Panc1 (cell line): ENCODE results near the gene ITPA. TPM values are rescaled to one million over a fixed set of nuclear protein-coding genes. Genes with fewer than 3 reads are reported as not detected.

ENCODE experiments used
- ATAC-seq: fragments of 200-7000 bp; cut with Tn5 transposase; 2 replicates; pipeline ENCODE4 v1.9.1; 2020; ENCODE audit warnings: mild to moderate bottlenecking, moderate library complexity
- BruUV-seq: library from RNA; stranded (reverse); fragments of 400-500 nt; replicated peaks from 2 replicates; lab custom pipeline; 2021; lab: Mats Ljungman, UMichigan
- CTCF ChIA-PET: fragments of 300-600 bp; sonication (Branson Sonifier 250); formaldehyde crosslinking; loops from one replicate; lab custom pipeline; 2022; ENCODE audit warnings: antibody characterized with exemption; lab: Charles Lee
- POLR2A ChIA-PET: fragments of 300-600 bp; sonication (Branson Sonifier 250); formaldehyde crosslinking; loops from one replicate; lab custom pipeline; 2022; ENCODE audit warnings: antibody characterized with exemption; lab: Charles Lee
- DNase-seq: peaks from one replicate; pipeline ENCODE4 v3.0.0-alpha.2; 2010; ENCODE audit warnings: low read depth, low spot score
- H3K27ac ChIP-seq: 2 replicates; pipeline ENCODE4 v1.5.1; 2011; ENCODE audit warnings: mild to moderate bottlenecking, low read length, inconsistent platforms
- H3K27me3 ChIP-seq: fragments of 200-500 bp; sonication (Bioruptor generic); 2 replicates; pipeline ENCODE4 v1.6.0; 2014; ENCODE audit warnings: low read length, inconsistent platforms; ENCODE audit not compliant: control insufficient read depth, insufficient read depth
- H3K36me3 ChIP-seq: fragments of 200-500 bp; sonication (Bioruptor generic); 2 replicates; pipeline ENCODE4 v1.5.1; 2014; ENCODE audit warnings: inconsistent platforms, mild to moderate bottlenecking, low read length, moderate library complexity; ENCODE audit not compliant: control insufficient read depth, insufficient read depth
- H3K4me1 ChIP-seq: 2 replicates; pipeline ENCODE4 v1.5.1; 2011; ENCODE audit warnings: inconsistent platforms, mild to moderate bottlenecking, low read length, moderate library complexity; ENCODE audit not compliant: control insufficient read depth, insufficient read depth
- H3K4me3 ChIP-seq, 2 experiments: 2 replicates each; pipeline ENCODE4 v1.5.1; 2011 to 2012; ENCODE audit warnings: low read depth in 2 of 2, low read length in 2 of 2, mild to moderate bottlenecking in 2 of 2, inconsistent platforms in 1 of 2, moderate library complexity in 1 of 2
- H3K9me3 ChIP-seq: fragments of 200-500 bp; sonication (Bioruptor generic); 2 replicates; pipeline ENCODE4 v1.5.1; 2014; ENCODE audit warnings: low read depth, mild to moderate bottlenecking, inconsistent platforms, low read length, moderate library complexity; ENCODE audit not compliant: control insufficient read depth, insufficient read depth
- POLR2AphosphoS5 ChIP-seq: IDR thresholded peaks from 2 replicates; pipeline ENCODE4 v1.6.1; 2012; ENCODE audit warnings: mild to moderate bottlenecking, low read depth, low read length, moderate library complexity
- SIN3A ChIP-seq: IDR thresholded peaks from 2 replicates; pipeline ENCODE4 v1.6.1; 2012; ENCODE audit warnings: low read depth, mild to moderate bottlenecking, low read length, moderate library complexity, borderline replicate concordance; ENCODE audit not compliant: insufficient read depth
- TCF7L2 ChIP-seq: IDR thresholded peaks from 2 replicates; pipeline ENCODE4 v1.6.1; 2011; ENCODE audit warnings: mild to moderate bottlenecking, low read depth, low read length, inconsistent platforms
- in situ Hi-C: cut with HindIII; loops from 2 replicates; pipeline ENCODE4 v1.10.0; 2016; ENCODE audit warnings: low sequenced_read_pairs, low pct_unique_long_range_greater_than_20kb
- intact Hi-C: fragments of 100-400 bp; cut with micrococcal nuclease; formaldehyde crosslinking; loops from one replicate; pipeline ENCODE4 v1.10.0; 2022; ENCODE audit not compliant: unreplicated experiment
- total RNA-seq: library from RNA; stranded (reverse); gene quantifications from one replicate; pipeline ENCODE4 v1.2.1, GENCODE V29; 2021; ENCODE audit not compliant: unreplicated experiment
- TF ChIP-seq, protein P1 (sequence below): fragments of 450-650 bp; IDR thresholded peaks from 2 replicates; pipeline ENCODE4 v1.5.1; 2017; ENCODE audit warnings: mild to moderate bottlenecking
- TF ChIP-seq, protein P2 (sequence below), 2 experiments: IDR thresholded peaks; 2 replicates each; pipeline ENCODE4 v1.6.1; 2011 to 2012; ENCODE audit warnings: low read depth in 2 of 2, control low read depth in 1 of 2, low read length in 1 of 2, mild to moderate bottlenecking in 1 of 2, moderate library complexity in 1 of 2; ENCODE audit not compliant: insufficient read depth in 1 of 2

The ITPA gene
- total RNA-seq, 1 experiment from 2014 or later = 107 TPM

DNA sequence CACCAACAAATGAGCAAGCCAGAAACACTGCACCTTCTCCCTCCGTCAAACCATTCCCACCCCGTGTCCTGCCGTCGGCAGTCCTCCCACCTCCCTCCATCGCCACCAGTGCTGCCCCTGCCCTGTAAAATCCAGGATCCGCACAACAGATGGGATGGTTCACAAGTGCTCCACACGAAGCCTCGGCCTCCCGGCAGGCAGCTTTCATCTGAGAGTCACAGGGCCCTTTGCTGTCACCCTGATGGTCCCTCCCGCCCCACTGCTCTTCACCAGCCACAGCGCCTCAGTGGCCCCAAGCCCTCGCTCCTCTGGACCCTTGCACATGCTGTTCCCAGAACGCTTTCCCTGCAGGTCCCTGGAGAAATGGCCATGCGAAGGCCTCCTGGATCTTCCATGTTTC is 17.6 kb downstream of the ITPA start:
- Histone ChIP-seq H3K4me1 (peaks cover 40% of the 10 kb centered on the region), H3K4me3 (no peak overlapping the region), H3K27me3 (no peaks in the 10 kb centered on the region), H3K9me3 (no peaks in the 10 kb centered on the region), H3K36me3 (no peaks in the 10 kb centered on the region), H3K27ac (no peak overlapping the region; the same call in 1 of the 2 replicates)
- no peak for ATAC-seq
- in situ Hi-C loops = no loop called here
- POLR2A ChIA-PET = no interaction called here
- no TSS peak for BruUV-seq
- CTCF ChIA-PET = no interaction called here
- intact Hi-C loops = no loop called here
- DNase-seq = no peak
- TF ChIP-seq, protein P1, sequence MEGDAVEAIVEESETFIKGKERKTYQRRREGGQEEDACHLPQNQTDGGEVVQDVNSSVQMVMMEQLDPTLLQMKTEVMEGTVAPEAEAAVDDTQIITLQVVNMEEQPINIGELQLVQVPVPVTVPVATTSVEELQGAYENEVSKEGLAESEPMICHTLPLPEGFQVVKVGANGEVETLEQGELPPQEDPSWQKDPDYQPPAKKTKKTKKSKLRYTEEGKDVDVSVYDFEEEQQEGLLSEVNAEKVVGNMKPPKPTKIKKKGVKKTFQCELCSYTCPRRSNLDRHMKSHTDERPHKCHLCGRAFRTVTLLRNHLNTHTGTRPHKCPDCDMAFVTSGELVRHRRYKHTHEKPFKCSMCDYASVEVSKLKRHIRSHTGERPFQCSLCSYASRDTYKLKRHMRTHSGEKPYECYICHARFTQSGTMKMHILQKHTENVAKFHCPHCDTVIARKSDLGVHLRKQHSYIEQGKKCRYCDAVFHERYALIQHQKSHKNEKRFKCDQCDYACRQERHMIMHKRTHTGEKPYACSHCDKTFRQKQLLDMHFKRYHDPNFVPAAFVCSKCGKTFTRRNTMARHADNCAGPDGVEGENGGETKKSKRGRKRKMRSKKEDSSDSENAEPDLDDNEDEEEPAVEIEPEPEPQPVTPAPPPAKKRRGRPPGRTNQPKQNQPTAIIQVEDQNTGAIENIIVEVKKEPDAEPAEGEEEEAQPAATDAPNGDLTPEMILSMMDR = no peak
- TF ChIP-seq POLR2AphosphoS5 = no peak
- no peak for TF ChIP-seq TCF7L2
- TF ChIP-seq, protein P2, sequence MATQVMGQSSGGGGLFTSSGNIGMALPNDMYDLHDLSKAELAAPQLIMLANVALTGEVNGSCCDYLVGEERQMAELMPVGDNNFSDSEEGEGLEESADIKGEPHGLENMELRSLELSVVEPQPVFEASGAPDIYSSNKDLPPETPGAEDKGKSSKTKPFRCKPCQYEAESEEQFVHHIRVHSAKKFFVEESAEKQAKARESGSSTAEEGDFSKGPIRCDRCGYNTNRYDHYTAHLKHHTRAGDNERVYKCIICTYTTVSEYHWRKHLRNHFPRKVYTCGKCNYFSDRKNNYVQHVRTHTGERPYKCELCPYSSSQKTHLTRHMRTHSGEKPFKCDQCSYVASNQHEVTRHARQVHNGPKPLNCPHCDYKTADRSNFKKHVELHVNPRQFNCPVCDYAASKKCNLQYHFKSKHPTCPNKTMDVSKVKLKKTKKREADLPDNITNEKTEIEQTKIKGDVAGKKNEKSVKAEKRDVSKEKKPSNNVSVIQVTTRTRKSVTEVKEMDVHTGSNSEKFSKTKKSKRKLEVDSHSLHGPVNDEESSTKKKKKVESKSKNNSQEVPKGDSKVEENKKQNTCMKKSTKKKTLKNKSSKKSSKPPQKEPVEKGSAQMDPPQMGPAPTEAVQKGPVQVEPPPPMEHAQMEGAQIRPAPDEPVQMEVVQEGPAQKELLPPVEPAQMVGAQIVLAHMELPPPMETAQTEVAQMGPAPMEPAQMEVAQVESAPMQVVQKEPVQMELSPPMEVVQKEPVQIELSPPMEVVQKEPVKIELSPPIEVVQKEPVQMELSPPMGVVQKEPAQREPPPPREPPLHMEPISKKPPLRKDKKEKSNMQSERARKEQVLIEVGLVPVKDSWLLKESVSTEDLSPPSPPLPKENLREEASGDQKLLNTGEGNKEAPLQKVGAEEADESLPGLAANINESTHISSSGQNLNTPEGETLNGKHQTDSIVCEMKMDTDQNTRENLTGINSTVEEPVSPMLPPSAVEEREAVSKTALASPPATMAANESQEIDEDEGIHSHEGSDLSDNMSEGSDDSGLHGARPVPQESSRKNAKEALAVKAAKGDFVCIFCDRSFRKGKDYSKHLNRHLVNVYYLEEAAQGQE (IDR thresholded peaks at IDR 0.05; ENCODE audit: insufficient read depth in 1 of 2, low read depth in 2 of 2, low read length in 1 of 2) = no peak
- TF ChIP-seq SIN3A = no peak

DNA sequence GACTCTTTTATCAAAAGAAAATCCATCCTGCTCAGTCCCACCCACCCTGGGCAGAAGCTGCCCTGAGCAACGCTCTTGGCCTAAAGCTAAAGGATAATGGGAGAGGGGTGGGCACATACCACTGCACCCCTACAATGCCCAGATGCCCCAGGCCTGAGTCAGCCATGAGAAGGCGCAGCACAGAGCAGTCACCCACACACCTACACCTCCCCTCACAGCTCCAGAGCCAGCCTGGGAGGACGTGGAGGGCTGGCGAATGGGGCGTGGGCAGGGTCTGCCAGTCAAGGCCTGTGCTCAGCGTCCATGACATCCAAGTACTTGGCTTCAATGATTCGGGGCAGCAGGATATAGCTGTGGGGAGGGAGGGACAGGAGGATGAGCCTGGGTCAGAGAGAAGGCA is 18.2 kb downstream of the ITPA start:
- ChIA-PET CTCF (interaction anchor here (0.6 kb wide), 1 partner anchor 21 kb away, joined by 3 read pairs; no protein-coding TSS in a partner anchor), POLR2A (no interaction called here)
- Histone ChIP-seq H3K4me3 (no peak overlapping the region), H3K4me1 (peaks cover 34% of the 10 kb centered on the region), H3K36me3 (no peaks in the 10 kb centered on the region), H3K9me3 (no peaks in the 10 kb centered on the region), H3K27me3 (no peaks in the 10 kb centered on the region), H3K27ac (no peak overlapping the region; the same call in 1 of the 2 replicates)
- DNase-seq (no peak), ATAC-seq (no peak)
- BruUV-seq = no TSS peak
- intact Hi-C loops = no loop called here
- TF ChIP-seq, protein P2 (IDR thresholded peaks at IDR 0.05; ENCODE audit: insufficient read depth in 1 of 2, low read depth in 2 of 2, low read length in 1 of 2) = no peak
- TF ChIP-seq, protein P1 = no peak
- TF ChIP-seq SIN3A (no peak), POLR2AphosphoS5 (no peak), TCF7L2 (no peak)
- in situ Hi-C loops = no loop called here
